Jurkat, Clone E6-1 (cell line): ENCODE measurements around the gene ETFA. TPM values are rescaled to one million over a fixed set of nuclear protein-coding genes. Genes with fewer than 3 reads are reported as not detected.

Source experiments
- DNase-seq: peaks from one replicate; pipeline ENCODE4 v3.0.0-alpha.2; 2011; ENCODE audit warnings: low read depth, low spot score
- H3K4me3 ChIP-seq: 2 replicates; pipeline ENCODE4 v1.5.1; 2011; ENCODE audit warnings: mild to moderate bottlenecking, low read length, control low read depth, moderate library complexity
- polyA plus RNA-seq: library from polyadenylated mRNA; unstranded; fragments of >200 nt; gene quantifications from one replicate; pipeline ENCODE4 v1.2.1, GENCODE V29; 2012; ENCODE audit warnings: missing spikeins; ENCODE audit not compliant: insufficient read length, insufficient read depth

ETFA gene
- polyA plus RNA-seq = 122 TPM

GRCh38 chr15:76311100-76311953, at the start of gene ETFA:
ETFA (minus strand) TSS chr15:76311469; CDS start chr15:76311388, 81 bp downstream.
- H3K4me3 ChIP-seq = peak within 1 kb of the TSS; percentile 75
- DNase-seq = peak; percentile 74

- no peak overlapping the region for H3K4me3 ChIP-seq
- no peak for DNase-seq
Measured at GRCh38 chr15:76360416-76360815, 49.1 kb upstream of the ETFA start.

GRCh38 chr15:76359152-76359551, 47.9 kb upstream of the ETFA start:
- H3K4me3 ChIP-seq = no peak overlapping the region
- DNase-seq = no peak

- DNase-seq = no peak
- no peak overlapping the region for H3K4me3 ChIP-seq
Measured at GRCh38 chr15:76358453-76358852, 47.2 kb upstream of the ETFA start.

- DNase-seq = no peak
- no peak overlapping the region for H3K4me3 ChIP-seq
Measured at GRCh38 chr15:76354823-76355440, 43.7 kb upstream of the ETFA start.

GRCh38 chr15:76353903-76354302, 42.6 kb upstream of the ETFA start:
- H3K4me3 ChIP-seq = no peak overlapping the region
- DNase-seq = no peak

GRCh38 chr15:76353023-76353577, 41.8 kb upstream of the ETFA start:
- H3K4me3 ChIP-seq = no peak overlapping the region
- DNase-seq = no peak

- H3K4me3 ChIP-seq = no peak overlapping the region
- DNase-seq = no peak
Measured at GRCh38 chr15:76349301-76350070, 38.2 kb upstream of the ETFA start.

- no peak for DNase-seq
Measured at GRCh38 chr15:76347482-76348055, 36.3 kb upstream of the ETFA start.

GRCh38 chr15:76346669-76347481, 35.6 kb upstream of the ETFA start:
- no peak for DNase-seq
- no peak overlapping the region for H3K4me3 ChIP-seq

More at GRCh38 chr15:76347482-76348055, 36.3 kb upstream of the ETFA start:
- H3K4me3 ChIP-seq = no peak overlapping the region

GRCh38 chr15:76345880-76346668, 34.8 kb upstream of the ETFA start:
- DNase-seq = no peak
- no peak overlapping the region for H3K4me3 ChIP-seq

GRCh38 chr15:76345583-76345879, 34.3 kb upstream of the ETFA start:
- no peak for DNase-seq

GRCh38 chr15:76344893-76345582, 33.8 kb upstream of the ETFA start:
- DNase-seq = no peak
- no peak overlapping the region for H3K4me3 ChIP-seq

More at GRCh38 chr15:76345583-76345879, 34.3 kb upstream of the ETFA start:
- no peak overlapping the region for H3K4me3 ChIP-seq

- H3K4me3 ChIP-seq = no peak overlapping the region
- no peak for DNase-seq
Measured at GRCh38 chr15:76343313-76343996, 32.2 kb upstream of the ETFA start.

- no peak for DNase-seq
- no peak overlapping the region for H3K4me3 ChIP-seq
Measured at GRCh38 chr15:76342382-76343201, 31.3 kb upstream of the ETFA start.

- DNase-seq = no peak
- H3K4me3 ChIP-seq = no peak overlapping the region
Measured at GRCh38 chr15:76342058-76342381, 30.8 kb upstream of the ETFA start.
